ENCODE results near the gene GNAZ. TPM values are rescaled to one million over a fixed set of nuclear protein-coding genes. Genes with fewer than 3 reads are reported as not detected.

GNAZ gene
- total and polyA plus RNA-seq, 2 of the 8 experiments (the other 6 are each of a cell fraction or from before 2014, with no cell fraction given): 6.6 to 9.6 TPM

DNA sequence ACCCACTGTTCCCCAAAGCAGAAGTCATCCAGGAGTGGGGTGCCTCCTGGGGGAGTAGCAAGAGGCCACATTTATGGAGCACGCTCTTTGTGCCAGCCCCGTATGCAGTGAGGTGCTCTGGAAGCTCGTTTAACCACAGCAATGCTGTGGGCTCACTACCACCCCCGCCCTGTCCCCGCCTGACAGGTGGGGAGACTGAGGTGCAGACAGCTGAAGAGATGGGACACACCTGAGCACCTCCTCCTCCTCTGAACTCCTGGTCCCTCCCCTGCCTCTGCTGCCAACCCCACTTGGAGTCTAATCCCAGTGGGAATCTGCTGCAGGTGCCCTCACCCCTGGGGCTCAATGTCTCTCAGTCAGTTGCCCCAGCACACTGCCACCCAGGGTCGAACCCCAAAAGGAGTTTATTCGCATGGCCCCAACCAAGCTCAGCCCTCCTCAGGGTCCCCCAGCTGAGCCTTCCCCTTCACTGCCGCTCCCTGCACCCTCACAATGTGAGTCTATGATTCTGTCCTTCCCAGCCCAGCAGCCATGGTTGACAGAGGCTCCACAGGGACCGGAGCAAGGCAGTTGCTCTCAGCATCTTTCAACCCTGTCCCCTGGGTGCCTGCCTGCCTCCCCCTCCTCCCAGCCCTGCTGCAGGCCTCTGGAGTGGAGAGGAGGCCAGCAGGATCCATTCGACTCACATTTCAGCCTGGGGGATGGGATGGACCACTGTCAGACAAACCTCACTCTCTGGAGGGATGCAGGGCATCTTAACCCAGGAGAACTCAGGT, 96.7 kb downstream of the GNAZ start (continued):
- TF ChIP-seq EGR1 (IDR thresholded peaks at IDR 0.05; ENCODE audit: borderline replicate concordance, low read depth, low read length): no peak
- TF ChIP-seq KDM1A (IDR thresholded peaks at IDR 0.05; ENCODE audit: borderline replicate concordance, low read length): no peak
- TF ChIP-seq NANOG (IDR thresholded peaks at IDR 0.05; ENCODE audit: insufficient read depth, low read depth, low read length, poor library complexity, severe bottlenecking): no peak
- no peak for TF ChIP-seq SIX5 (IDR thresholded peaks at IDR 0.05; ENCODE audit: low read depth, low read length)
